NCI-H510A treated with DMSO at 0.1 percent for 48 hours (cell line): ENCODE data around the gene PLCB4.
A peak's percentile ranks its signal among the peaks of the same experiment; 100 is the strongest.

Source experiments
- DNase-seq: peaks from one replicate; lab custom pipeline; 2025; lab: John Stamatoyannopoulos, UW

PLCB4 gene

DNA sequence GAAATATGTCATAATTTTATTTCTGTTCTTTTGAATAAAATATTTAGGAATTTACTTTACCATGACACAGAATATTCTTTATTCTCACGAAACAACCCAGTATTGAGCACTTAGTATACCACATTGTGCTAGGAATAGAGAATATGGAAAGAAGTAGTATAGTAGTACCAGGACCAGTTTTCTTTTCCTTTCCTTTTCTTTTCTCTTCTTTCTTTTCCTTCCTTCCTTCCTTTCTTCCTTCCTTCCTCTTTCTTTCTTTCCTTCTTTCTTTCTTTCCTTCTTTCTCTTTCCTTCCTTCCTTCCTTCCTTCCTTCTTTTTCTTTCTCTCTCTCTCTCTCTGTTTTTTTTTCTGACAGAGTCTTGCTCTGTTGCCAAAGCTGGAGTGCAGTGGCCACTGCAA lies 7.5 kb upstream of the PLCB4 start:
- DNase-seq: no peak

DNA sequence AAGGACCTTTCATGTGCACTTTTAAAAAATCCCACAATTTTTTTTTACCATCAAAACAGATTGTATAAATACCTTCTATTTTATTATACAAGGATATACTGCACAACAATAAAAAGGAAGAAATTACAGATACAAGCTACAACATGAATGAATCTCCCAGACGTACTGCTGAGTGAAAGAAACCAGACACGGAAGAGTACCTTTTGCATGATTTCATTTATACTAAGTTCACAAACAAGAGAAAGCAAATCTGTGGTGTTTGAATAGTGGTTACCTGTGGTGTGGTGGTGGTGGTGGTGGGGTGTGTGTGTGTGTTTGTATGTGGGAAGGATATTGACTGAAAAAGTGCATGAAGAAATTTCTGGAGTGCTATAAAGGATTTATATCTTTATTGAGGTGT lies 6.8 kb upstream of the PLCB4 start:
- no peak for DNase-seq

DNA sequence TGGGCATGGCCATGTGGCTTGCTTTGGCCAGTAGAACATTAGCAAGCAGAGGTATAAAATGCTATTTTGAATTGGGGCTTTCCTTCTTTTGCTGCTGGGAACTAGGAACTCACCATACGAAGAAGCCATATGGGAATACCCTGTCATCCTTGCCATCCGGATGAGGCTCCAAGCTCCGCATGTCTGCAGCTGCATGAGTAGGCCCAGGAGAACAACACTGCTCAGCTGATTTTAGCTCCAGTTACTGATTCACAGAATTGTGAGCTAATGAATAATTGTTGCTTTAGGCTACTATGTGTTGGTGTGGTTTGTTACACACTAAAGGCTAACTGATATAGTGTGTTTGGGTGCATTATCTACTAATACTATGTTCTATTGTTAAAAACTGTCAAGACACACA lies 2.7 kb upstream of the PLCB4 start:
- DNase-seq: no peak

DNA sequence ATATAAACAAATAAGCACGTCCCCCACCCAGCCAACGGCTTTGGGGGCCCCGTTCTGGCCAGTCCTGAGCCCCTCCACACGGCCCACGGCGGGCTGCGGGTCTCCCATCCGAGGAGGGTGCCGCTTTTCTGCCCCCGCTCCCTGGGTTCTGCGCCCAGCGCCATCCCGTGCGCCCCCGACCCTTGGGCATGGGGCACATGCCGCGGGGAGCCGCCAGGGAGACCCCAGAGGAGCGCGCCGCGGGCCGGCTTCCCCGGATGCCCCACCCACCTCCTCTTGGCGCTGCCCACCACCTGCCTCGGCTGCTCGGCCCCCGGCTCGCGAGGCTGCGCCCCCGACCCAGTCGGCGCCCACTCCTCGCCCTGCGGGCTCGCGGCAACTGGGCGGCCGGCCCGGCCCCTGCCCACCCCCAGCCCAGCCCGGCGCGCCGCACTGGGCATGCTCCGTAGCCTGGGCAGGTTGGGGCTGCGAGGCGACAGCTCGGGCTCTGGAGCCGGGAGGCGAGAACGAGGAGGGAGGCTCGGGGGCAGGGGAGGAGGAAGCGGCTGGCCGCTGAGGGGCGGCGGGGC lies 570 bp upstream of the PLCB4 start:
- DNase-seq: peak; percentile 73

DNA sequence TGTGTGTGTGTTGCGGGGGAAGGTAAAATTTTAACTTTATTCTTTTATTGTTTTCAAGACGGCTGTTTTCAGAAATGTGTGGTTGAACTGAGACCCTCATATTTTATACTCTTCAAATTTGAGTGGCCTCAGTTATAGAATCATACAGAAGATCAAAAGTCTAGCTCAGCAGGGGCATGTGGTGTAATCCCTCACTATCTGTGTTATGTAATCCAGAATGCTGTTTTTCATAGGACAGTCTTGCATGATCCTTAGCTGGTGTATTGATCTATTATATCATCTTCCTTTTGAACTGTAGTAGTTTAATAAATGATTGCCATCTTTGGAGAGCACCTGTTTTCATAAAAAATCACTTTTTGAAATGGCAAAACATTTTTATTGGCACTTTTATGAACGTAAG lies 1.4 kb downstream of the PLCB4 start:
- no peak for DNase-seq

DNA sequence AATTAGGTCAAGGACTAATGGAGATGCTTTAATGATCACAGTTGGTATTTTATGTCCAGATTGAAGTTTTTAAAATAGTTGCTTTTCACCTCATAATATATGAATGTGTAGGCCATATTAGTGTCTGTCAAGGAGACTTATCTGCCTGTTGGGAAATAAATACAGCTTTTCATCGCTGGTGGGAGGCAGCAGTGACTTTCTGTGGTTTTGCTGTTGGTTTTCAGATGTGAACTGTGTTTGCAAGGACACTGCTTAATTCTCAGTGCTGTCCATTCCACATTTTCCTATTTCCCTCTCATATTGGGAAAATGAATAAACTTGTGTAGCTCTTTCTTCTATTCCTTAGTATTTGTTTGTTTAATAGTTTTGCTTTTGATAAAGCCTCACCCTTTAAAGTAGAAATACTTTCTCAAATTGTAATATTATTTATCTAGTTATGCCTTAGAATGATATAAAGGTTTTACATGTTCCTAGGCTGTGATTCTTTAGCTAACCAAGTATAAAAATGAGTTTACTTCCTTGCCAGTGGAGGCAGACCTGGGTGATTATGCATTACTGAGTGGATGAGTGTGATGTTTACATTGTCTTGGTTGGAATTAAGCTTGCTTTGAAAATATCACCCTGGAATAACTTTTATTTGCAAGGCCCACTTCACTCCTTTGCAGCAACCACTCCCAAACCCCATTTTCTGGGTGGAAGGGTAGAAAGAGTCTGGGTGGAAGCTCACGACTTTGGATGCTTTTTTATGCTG lies 3.3 kb downstream of the PLCB4 start:
- peak; percentile 45 for DNase-seq

DNA sequence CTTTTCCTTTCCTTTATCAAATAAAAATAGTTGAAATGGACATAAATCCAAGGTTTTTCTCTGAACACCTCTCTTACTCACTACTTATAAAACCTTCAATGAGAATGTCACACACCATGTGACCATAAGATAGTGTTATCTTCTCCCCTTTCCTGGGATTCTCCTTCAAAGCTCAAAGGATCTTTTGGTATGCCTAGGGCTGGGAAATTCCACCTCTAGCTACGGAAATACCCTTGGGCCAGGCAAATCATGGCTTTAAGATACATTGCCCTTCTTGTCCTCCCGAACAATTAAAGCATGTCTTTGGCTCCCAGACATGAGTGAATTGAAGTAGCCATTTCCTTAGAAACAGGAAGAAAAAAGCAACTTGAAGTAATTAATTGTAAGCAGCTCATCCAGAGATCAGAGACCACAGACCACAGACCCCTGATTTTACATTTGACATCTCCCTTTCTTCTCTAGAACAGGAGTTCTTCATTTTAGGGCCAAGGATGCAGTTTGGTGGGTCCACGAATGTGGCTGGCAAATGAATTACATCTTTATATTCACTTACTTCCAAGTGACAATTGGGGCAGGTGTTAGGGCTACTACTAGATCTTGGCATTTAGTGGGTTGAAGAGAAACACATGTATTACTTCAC lies 4.1 kb downstream of the PLCB4 start:
- DNase-seq: no peak

DNA sequence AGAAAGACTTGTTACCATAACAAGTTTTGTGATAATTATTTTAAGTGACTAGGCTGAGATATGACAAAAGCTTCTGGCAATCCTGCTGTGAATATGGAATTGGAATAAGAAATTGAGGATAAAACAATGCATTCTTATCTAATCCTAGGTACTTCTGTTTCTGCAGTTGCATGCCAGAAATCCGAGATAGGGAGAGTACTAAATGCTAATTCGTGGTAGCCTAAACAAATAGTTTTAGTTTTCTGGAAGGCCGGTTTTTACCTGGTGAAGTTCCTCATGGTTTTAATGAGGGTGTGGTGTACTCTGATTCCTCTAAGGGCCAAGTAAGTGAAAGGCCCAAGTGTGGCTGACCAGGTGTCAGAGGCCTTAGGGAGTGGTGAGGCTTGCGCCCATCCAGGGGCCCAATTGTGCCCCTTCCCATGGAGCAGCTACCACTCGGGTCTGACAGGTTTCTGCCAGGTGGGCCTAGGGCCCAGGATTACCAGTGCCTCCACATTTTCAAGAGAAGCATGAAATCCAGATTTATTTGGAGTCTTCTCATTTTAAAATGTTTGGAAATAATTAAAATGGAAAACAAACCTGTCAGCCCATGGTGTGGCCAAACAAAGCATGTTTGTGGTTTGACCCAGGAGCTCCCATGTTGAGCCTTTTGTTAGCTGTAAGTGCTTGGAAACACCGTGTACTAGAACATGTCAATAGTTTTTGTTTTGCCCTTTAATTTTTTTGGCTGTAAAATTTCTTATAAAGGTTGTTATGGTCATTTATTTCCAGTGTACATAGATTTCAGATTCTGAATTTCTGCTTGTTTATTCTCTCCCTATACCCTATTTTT lies 6.6 kb downstream of the PLCB4 start:
- peak; percentile 41 for DNase-seq

DNA sequence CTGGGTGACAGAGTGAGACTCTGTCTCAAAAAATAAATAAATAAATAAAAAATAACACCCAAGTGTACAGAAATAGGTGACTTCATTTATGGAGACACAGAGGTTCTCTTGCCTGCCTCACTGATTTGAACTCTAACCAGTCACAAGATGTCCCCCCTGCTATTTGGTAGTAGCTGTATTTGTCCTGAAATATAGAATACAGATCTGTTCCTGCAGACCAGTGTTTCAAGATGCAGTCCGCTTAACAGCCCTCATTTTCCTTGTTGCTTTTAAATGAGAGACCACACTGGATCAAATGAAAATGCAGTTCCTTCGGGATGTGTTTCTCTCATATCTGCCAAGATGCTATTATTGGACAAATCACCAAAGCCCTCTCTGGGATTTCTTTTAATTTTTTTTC lies 7.6 kb downstream of the PLCB4 start:
- DNase-seq: no peak

DNA sequence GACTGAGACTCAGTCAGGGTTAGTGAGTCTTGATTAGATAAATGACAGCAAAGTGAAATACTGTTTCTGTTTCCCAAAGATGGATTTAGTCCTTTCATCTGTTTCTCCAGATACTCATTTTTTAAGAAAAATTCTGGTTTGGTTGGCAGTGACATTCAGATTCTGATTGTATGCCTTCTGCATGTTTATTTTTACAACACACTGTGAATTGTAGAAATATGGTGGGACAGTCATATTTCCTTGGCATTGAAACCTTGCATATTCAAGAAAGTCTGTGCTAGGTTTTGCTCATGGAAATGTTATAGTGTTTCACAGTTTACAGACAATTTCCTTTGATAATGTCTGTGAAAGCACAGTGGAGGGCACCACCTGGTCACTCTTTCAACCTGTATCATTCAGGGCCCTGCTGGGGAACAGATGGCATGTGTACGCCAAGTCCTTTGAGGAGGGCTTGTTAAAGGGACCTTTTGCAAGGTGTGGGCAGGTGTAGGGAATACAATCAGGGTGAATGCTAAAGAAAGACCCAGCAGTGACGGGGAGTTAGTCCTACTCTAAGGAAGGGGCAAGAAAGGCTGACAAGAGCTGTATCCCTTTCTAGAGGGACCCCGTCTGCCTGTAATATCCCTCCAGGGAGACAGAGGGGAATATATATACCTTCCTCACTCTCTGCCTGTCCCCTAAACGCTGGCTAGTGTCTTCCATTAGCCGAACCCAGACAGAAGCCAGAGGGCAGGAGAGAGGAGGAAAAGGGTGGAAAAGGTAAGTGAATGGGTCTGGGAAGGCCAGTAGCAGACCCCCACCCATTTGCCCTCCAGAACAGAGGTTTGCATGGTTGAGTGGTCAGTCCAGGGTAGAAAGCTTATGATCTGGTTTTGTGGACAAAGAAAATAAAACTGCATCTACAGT lies 10.2 kb downstream of the PLCB4 start:
- DNase-seq: peak; percentile 65

DNA sequence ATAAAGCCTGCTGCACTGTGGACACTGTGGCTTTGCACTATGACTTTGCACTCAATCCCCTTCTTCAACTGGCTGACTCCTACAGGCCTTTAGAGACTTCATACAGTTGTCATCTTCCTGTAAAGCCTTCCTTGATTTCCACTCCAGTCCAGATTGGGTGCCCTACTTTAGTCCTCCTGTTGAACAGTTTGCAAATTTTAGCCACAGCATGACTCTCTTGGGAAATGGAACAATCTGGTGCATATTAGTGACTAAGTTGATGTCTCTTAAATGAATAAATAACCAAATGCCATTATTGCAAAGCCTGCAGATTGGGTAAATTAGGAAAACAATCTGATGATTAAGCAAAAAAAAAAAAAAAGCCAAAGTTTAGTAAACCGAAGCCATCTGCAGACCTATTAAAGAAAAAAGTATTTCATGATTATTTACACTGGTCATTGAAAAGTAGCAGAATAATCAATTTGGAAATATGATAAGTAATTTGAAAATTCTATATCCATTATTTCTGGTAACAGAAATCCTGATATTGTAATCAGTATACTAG lies 12.6 kb downstream of the PLCB4 start:
- DNase-seq: no peak

DNA sequence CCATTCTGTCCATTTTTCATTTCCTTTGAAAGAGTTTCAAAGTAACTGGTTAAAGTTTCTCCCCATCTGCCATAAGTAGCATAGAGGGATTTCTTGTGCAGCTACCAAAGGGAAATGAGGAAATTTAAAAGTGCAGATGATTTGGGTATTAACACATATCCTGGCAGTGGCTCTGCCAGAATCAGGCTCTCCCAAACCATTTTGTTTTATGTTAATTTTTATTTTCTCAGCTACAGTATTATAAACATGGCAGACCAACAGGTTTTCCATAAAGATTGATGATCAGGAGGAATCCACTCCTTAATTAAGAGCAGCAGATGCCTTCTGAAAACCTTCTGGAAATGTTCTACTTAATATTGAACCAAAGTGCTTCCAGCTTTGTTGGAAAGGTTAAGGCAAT lies 13.9 kb downstream of the PLCB4 start:
- DNase-seq: no peak

DNA sequence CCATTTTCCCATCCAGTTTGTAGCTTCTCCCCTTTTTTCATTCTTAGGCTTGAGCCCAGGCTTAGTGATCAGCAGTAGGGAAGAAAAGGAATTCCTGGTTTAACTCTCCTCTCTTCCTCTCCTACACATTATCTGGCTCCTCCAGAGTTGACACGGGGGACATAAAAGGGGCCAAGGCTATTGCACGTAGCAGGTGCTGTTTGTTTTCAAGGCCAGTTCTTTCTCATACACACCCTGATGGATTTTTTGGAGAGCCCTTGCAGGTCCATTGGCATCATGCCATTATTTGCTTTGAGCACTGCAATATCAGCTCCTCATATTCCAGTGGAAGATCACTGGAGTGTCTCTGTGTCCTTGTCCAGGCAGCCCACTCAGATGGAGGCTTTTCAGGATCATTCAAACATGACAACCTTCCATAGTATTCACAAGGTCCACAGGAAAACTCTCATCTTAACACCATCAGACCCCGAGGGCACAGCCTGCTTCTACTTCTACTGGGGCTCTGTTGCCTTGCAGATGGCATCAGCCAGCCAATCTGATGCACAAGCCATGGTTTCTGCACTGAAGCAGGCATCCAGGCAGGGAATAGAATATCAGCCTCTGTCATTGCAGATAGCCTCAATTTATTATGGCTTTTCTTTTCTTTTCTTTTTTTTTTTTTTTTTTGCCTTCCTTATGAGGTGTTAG lies 18.8 kb downstream of the PLCB4 start:
- DNase-seq: peak; percentile 94

DNA sequence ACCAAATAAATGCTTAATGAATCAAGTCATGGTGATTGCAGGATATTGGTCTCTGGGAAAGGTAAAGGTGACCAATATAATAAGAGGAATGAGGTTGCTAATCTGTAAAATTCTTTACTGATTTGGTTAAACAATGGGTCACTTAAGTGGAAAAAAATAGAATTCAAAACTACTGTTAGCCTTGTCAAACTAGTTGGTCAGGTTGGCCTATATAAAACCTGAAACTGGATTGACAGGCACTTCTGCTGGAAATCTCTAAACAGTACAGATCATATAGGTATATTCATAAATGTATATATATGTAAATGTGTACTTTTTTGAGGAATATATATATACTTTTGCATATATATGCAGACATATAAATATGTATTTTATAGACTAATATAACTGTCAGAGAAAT lies 19.7 kb downstream of the PLCB4 start:
- peak; percentile 82 for DNase-seq

DNA sequence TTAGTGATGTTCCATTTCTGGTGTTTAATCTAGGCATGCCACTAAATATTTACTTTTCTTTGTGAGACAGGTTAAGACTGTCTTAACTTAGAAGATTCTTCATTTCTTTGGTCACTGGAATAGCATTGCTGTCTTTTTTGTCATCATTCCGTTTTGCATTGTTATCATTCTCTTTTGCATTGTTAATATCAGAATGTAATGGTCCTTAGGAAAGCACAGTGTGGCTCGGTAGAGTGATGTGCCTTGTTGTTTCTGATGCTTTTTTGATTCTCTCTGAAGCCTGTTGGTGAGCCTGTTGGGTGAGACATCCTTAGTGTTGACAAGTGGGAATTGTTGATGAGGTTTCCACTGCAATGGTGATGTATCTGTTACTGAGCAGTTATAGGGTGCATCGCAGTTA lies 23.2 kb downstream of the PLCB4 start:
- no peak for DNase-seq

DNA sequence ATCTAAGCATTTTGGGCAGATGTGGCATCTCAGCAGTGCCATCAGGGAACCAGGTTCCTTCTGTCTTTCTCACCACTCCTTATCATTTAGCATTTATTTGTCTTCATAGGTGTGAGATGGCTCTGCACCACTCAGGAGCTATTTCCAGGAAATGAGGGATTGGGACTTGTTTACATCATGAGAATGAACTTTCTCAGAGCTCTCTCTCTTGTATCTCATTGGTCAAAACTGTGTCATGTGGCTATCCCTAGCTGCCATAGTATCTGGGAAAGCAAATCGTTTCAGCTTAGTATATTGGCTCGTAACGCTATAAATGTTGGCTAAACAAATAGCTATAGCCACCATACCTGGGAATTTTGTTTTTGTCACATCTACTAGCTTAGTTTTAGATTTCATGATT lies 23.8 kb downstream of the PLCB4 start:
- DNase-seq: no peak

DNA sequence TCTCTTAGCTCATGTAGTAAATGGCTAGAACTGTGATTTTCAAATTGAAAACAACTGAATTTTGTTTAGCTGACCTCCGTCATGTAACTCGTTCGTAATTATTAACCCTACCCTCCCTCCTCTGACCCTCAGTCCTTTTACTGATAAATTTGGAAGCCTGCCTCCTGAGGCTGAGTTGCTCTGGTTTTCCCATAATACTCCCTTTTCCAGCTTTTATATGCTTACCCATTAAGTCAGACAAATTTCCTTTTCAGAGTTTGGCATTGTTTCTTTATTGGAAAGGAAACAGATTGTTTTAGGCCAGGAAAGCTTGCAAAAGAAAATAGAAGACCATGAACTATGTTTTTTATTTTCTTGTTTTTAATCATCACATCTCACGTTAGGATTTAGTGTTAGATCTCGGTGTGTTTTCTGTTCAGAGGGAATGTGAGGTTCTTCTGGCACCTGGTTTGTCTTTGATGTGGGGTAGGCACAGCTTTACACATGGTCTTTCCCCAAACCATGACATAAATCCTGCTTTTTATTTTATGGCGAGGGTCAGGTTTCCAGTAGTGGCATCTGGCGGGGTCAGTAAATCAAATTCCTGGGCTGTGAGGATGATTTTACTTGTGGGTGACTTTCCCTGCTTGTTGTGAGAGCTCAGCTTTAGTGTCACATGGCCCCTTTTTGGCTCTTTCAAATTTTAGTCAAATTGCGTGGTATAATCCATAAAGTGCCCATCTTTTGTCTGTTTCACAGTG lies 24.5 kb downstream of the PLCB4 start:
- DNase-seq: no peak

DNA sequence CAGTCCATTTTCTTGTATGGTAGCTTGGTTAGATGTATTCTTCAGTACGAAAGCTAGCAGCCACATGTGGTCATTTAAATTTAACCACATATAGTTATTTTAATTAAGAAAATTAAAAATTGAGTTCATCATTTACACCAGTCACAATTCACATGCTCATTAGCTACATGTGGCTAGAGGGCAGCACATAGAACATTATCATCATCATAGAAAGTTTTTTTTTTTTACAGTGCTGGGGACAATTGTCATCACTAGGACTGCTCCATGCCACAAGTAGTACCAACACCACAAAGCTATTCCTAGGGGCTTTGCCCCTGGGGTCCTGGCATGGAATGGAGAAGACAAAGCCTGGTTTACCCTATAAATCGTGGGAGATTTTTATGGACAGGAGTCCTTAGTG lies 30.5 kb downstream of the PLCB4 start:
- DNase-seq: no peak

DNA sequence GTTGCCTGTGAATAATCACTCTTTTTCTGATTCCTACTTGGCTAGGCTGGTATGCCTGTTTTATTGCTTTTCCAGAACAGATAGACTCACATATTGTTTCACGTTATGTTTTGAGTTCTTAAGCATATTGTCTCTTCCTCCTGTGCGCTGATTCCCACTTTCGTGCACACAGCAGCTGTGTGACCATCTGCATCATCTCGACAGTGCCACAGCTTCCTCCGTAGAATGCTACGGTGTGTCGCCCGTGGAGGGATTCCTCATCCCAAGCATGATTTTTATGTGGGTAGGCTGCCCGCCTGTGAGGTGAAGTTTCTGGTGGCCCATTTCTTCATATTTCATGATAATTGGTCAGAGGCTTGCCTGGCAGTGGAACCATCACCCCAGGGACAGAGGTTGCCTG lies 31.8 kb downstream of the PLCB4 start:
- DNase-seq: no peak

DNA sequence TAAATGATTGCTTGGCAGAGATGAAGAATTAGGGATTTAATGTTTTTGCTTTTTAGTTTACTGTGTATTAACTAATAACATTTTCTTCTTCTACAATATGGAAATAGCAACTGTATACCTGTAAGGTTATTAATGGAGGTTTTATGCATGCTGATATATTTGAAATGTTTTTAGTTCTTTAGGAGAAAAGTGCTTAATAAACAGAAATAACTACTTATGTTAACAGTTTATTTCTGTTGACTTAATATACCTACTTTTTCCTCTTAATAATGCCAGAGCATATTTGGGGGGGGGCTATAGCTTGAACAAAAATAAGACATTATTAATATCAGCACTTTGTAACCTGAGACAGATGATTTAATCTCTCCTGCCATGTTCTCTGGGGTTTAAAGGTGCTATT lies 33.6 kb downstream of the PLCB4 start:
- no peak for DNase-seq
